Neural crest cell (in vitro differentiated cells): Measurements from ENCODE around the gene ECT2. TPM values are rescaled to one million over a fixed set of nuclear protein-coding genes. Genes with fewer than 3 reads are reported as not detected.

Experiments
- DNase-seq: peaks from one replicate; pipeline ENCODE4 v3.0.0; 2021; ENCODE audit warnings: low read depth, mixed read lengths, low spot score
- H3K27ac Mint-ChIP-seq: one replicate; pipeline ENCODE4 v1.8.0; 2021; ENCODE audit warnings: mild to moderate bottlenecking, mixed read lengths; ENCODE audit not compliant: unreplicated experiment
- H3K27me3 Mint-ChIP-seq: 2 replicates; pipeline ENCODE4 v1.8.0; 2021; ENCODE audit warnings: low read depth, mild to moderate bottlenecking, mixed read lengths
- H3K36me3 Mint-ChIP-seq: 2 replicates; pipeline ENCODE4 v1.8.0; 2021; ENCODE audit warnings: low read depth, mild to moderate bottlenecking, mixed read lengths
- H3K4me1 Mint-ChIP-seq: 2 replicates; pipeline ENCODE4 v1.8.0; 2021; ENCODE audit warnings: mixed read lengths
- H3K4me3 Mint-ChIP-seq: one replicate; pipeline ENCODE4 v1.8.0; 2021; ENCODE audit warnings: mild to moderate bottlenecking, mixed read lengths
- H3K9me3 Mint-ChIP-seq: 2 replicates; pipeline ENCODE4 v1.8.0; 2021; ENCODE audit warnings: mixed read lengths
- CTCF ChIP-seq: fragments of 200-600 bp; sonication (generic); conservative IDR thresholded peaks from 2 replicates; pipeline ENCODE4 v1.5.0; 2021; ENCODE audit warnings: antibody characterized with exemption, mild to moderate bottlenecking
- total RNA-seq: library from RNA; stranded (reverse); gene quantifications from 2 replicates; pipeline ENCODE4 v1.2.1, GENCODE V29; 2021

ECT2 gene
- total RNA-seq, 1 donor from 2014 or later: 79.6 TPM

GRCh38 chr3:172844428-172844827 lies 93.9 kb downstream of the ECT2 start:
- H3K36me3 Mint-ChIP-seq: no peaks in the 10 kb centered on the region

GRCh38 chr3:172846103-172846561 lies 95.6 kb downstream of the ECT2 start:
- Mint-ChIP-seq H3K4me3 (no peak overlapping the region), H3K27me3 (no peaks in the 10 kb centered on the region), H3K36me3 (no peaks in the 10 kb centered on the region), H3K9me3 (no peaks in the 10 kb centered on the region), H3K4me1 (peaks cover 31% of the 10 kb centered on the region), H3K27ac (no peak overlapping the region)
- no peak for DNase-seq
- no peak for TF ChIP-seq CTCF

More at GRCh38 chr3:172844428-172844827, 93.9 kb downstream of the ECT2 start:
- Mint-ChIP-seq H3K9me3 (no peaks in the 10 kb centered on the region), H3K4me1 (peaks cover 34% of the 10 kb centered on the region), H3K27ac (no peak overlapping the region), H3K4me3 (no peak overlapping the region), H3K27me3 (no peaks in the 10 kb centered on the region)
- DNase-seq: no peak
- TF ChIP-seq CTCF: no peak

- Mint-ChIP-seq H3K27ac (no peak overlapping the region), H3K4me1 (peaks cover 30% of the 10 kb centered on the region), H3K27me3 (no peaks in the 10 kb centered on the region), H3K9me3 (no peaks in the 10 kb centered on the region), H3K36me3 (no peaks in the 10 kb centered on the region), H3K4me3 (no peak overlapping the region)
- DNase-seq: no peak
- TF ChIP-seq CTCF: no peak
Observed at GRCh38 chr3:172846706-172847105, 96.2 kb downstream of the ECT2 start.

GRCh38 chr3:172847292-172847691 lies 96.8 kb downstream of the ECT2 start:
- no peaks in the 10 kb centered on the region for H3K9me3 Mint-ChIP-seq
- TF ChIP-seq CTCF: no peak
- no peaks in the 10 kb centered on the region for H3K36me3 Mint-ChIP-seq
- H3K27ac Mint-ChIP-seq: no peak overlapping the region
- peaks cover 30% of the 10 kb centered on the region for H3K4me1 Mint-ChIP-seq
- no peak for DNase-seq
- no peaks in the 10 kb centered on the region for H3K27me3 Mint-ChIP-seq
- no peak overlapping the region for H3K4me3 Mint-ChIP-seq

- no peaks in the 10 kb centered on the region for H3K27me3 Mint-ChIP-seq
- peaks cover 27% of the 10 kb centered on the region for H3K4me1 Mint-ChIP-seq
- H3K4me3 Mint-ChIP-seq: no peak overlapping the region
- no peak for DNase-seq
- TF ChIP-seq CTCF: no peak
- no peaks in the 10 kb centered on the region for H3K9me3 Mint-ChIP-seq
- H3K27ac Mint-ChIP-seq: no peak overlapping the region
- H3K36me3 Mint-ChIP-seq: no peaks in the 10 kb centered on the region
Observed at GRCh38 chr3:172848910-172849309, 98.4 kb downstream of the ECT2 start.

- Mint-ChIP-seq H3K4me1 (peaks cover 10% of the 10 kb centered on the region), H3K27me3 (no peaks in the 10 kb centered on the region), H3K36me3 (no peaks in the 10 kb centered on the region), H3K9me3 (no peaks in the 10 kb centered on the region), H3K27ac (no peak overlapping the region), H3K4me3 (no peak overlapping the region)
- TF ChIP-seq CTCF: no peak
- DNase-seq: no peak
Observed at GRCh38 chr3:172853005-172853404, 102.5 kb downstream of the ECT2 start.
